GM19372 (cell line): Measurements from ENCODE around the gene CLEC4A.
"Not testable (repeated sequence)": the region's sequence is repeated elsewhere in the genome, so short reads cannot be mapped to it uniquely, and the experiment has no call there.

Experiments used
- ATAC-seq: cut with Tn5 transposase; IDR thresholded peaks from one replicate; pipeline ENCODE4 v1.9.1; 2021; ENCODE audit warnings: mild to moderate bottlenecking, low read depth, moderate library complexity; ENCODE audit not compliant: unreplicated experiment

The CLEC4A gene

DNA sequence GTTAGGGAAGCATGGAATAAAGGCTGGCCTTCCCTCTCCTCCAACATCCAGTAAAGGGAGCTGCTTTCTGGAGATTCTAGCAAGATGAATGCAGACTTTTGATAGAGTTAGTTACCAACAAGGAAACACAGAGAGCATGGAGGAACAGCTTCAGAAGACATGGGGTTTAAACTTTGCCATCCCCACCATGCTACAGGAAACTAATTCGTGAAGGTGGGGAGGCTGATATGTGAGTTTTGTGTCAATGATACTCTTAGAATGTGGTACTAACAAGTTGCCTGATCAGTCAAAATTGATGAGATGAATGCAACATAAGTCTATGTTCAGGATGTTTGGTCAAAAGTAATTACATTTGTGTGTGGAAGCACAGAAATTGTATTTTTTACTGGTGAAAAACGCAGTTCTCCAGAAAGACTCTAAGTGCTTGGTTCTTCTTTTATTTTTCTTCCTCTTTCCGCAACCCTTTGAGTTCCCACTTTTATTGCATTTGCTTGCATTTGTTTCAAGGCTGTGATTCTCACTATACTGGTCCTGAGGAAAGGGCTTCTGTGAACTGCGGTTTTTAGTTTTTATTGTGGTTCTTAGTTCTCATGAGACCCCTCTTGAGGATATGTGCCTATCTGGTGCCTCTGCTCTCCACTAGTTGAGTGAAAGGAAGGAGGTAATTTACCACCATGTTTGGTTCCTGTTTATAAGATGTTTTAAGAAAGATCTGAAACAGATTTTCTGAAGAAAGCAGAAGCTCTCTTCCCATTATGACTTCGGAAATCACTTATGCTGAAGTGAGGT is at the start of gene CLEC4A:
Gene CLEC4A (plus strand): TSS at position 494 of the 789 bp plus-strand sequence. CDS start 262 bp downstream, at position 756.
- ATAC-seq: no peak

DNA sequence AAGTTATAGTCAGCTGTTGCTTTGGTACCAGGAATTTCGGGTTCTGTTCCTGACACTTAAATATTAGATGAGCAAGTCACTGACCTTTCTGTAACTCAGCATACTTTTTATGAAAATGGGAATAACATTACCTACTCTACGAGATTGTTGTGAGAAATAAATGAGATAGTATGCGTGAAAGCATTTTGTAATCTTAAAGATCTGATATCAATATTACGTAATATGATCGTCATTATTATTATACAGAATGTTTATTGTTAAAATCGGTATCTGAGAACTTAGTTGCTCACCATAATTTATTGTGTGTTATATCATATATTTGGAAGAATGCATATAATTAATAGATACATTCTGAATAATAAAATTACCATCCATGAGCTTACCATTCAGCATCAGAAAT is 47.5 kb upstream of the CLEC4A start:
- ATAC-seq: no peak

DNA sequence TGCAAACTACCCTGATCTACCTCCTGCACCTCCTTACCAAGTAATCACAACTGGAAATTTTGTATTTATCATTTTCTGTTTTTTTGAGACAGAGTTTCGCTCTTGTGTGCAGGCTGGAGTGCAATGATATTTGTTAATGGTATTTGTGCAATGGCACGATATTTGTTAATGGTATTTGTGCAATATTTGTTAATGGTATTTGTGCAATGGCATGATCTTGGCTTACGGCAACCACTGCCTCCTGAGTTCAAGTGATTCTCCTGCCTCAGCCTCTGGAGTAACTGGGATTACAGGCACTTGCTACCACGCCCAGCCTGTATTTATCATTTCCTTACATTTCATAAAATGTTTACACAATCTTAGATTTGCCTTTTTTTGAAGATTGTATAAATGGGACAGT is 47.1 kb upstream of the CLEC4A start:
- ATAC-seq: no peak

DNA sequence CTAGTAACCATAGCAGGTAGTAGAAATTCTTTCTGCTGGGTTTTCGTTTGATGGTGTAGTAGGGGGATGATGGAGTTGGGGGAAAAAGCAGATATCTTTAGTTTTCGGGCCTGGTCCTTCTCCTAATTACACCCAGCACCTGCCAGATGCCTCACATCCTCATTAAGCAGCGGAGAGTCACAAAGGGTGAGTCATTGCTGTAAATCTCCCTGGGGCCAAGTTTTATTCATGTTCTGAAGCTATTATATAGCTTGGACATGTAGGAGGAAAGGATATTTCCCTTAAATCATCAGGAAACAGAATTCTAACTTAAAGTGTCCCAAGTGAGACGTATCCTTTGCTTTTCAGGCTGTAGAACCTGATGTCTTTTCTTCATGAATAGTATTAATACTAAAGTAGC is 46.2 kb upstream of the CLEC4A start:
- no peak for ATAC-seq

DNA sequence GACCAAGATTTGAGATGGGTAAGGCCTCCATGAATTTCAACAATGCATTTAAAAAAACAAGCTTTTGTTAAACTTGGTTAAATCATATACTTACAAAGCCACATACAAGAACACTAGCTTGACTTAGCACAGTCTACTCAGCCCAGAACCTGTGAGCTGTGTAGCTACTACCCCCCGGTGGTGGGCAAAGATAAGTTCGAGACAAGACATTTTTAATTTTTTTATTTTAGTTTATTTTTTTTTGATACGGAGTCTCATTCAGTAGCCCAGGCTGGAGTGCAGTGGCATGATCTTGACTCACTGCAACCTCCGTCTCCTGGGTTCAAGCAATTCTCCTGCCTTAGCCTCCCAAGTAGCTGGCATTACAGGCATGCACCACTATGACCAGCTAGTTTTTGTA is 45.0 kb upstream of the CLEC4A start:
- no peak for ATAC-seq

DNA sequence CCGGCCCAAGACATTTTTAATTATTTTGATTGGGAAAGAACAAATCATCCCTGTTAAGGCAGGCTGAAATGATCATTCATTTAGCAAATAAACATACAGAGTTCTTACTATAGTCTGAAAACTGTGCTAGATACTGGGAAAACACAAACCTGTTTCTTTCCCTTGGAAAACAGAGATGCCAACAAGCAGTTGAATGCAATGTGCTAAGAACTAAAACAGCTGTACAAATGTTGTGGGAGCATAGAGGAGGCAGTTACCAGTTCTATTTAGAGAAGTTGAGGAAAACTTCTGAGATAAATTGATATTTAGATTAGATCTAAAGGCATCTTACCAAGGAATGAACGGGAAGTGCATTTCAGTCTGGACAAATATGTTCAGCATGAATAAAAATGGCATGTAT is 44.5 kb upstream of the CLEC4A start:
- ATAC-seq: no peak

DNA sequence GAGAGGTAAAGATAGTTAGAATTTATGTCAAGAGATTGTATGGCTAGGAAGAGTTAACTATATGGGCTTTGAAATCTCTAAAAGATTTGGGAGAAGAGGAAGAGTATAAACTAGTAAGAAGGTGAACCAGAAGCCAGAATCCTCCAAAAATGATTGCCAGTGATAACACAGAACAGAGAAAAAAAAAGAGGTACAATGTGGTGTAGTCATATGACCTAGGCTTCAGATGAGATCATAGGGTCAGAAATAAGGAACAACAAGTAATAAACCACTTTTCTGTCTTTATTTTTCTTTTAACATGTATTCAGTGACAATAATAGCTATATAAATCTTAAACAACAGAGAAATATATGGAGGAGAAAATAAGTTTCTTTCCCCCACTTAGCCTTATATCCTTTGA is 43.3 kb upstream of the CLEC4A start:
- ATAC-seq: no peak

DNA sequence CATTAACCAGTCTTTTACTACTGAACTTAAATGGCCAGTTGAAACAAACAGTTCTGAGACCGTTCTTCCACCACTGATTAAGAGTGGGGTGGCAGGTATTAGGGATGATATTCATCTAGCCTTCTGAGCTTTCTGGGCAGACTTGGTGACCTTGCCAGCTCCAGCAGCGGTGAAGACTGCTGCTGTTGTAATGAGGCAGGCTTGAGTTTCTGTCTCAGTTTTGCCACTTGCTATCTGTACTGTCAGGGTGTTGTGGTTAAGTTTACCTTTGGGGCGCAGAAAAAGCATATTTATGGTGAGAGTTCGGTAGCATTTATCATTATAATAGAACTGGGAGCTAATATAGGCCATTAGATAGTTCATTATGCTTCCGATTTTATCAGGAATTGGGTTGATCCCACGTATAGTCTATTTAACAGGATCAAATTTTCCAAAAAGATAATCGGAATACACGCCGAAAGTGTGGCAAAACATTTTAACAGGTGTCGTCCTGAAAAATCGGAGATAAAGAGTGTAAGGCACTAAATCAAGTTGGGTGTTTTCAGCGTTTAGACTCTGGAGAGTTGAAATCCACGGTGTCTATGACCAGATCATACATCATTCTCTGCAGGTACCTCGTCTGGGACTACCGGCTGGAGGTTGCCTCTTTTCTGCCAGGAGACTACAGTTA is 42.0 kb upstream of the CLEC4A start:
- peak; percentile 35 for ATAC-seq

DNA sequence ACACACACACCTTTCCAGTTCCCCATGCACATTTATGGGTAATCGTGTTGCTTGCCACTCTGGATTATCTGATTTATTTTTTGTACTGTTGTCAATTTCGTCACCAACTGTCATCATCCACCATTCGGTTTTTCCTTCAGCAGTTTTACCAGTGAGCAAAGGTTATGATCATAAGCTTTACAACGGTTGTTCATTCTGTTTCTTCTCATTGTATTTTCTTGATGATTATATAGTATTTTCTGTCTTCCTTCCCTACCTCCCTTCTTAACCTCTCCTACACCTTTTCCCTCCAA is 40.7 kb upstream of the CLEC4A start:
- no peak for ATAC-seq

DNA sequence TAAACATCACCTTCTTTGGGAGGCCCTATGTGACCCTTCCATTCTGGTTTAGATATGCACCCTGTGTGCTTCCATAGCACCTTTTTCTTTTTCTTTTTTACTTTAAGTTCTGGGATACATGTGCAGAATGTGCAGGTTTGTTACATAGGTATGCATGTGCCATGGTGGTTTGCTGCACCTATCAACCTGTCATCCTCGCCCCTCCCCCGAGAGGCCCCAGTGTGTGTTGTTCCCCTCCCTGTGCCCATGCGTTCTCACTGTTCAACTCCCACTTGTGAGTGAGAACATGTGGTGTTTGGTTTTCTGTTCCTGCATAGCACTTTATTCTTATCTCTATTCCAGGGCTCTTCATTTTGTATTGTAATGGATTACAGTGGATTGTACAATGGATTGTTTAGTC is 39.1 kb upstream of the CLEC4A start:
- ATAC-seq: not testable (repeated sequence)

DNA sequence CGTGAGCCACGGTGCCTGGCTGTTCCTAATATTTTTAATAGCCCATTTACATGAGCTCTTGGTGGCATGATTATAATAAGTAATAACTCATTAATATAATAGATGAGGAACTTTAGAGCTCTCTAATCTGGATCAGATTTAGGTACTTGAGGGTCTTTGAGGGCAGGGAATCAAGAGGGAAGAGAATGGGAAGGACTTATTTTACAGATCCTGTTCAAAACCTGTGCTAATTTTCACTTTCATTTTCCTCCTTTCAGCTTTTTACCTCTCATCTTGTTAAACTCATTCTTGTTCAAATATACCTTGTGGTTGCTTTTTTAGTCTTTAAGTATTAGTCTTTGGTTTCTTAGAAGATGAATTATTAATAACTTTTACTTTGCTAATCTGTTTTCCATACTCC is 35.8 kb upstream of the CLEC4A start:
- ATAC-seq: no peak

DNA sequence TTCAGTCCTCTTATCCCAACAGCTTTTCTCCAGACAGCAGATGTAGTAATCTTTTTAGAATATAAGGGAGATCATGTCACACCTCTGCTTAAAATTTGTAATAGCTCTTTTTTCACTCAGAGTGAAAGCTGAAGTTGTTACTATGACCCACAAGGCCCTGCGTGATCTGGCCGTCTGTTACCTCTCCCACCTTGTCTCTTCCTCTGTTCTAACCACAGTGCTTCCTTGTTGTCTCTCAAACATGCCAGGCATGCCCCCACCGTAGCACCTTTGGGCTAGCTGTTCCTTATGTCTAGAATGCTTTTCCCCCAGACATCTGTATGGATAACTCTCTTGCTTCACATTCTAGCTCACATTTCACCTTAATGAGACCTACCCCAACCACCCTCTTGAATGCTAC is 34.8 kb upstream of the CLEC4A start:
- no peak for ATAC-seq

DNA sequence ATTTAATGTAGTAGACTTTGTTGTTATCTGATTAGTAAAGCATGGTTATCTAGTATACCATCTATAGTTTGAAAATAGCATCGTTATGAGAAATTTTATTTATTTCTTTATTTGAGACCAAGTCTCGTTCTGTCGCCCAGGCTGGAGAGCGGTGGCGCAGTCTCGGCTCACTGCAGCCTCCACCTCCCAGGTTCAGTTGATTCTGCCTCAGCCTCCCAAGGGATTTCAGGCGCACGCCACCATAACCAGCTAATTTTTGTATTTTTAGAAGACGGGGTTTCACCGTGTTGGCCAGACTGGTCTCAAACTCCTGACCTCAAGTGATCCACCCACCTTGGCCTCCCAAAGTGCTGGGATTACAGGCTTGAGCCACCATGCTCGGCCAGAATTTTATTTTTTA is 34.1 kb upstream of the CLEC4A start:
- ATAC-seq: not testable (repeated sequence)

DNA sequence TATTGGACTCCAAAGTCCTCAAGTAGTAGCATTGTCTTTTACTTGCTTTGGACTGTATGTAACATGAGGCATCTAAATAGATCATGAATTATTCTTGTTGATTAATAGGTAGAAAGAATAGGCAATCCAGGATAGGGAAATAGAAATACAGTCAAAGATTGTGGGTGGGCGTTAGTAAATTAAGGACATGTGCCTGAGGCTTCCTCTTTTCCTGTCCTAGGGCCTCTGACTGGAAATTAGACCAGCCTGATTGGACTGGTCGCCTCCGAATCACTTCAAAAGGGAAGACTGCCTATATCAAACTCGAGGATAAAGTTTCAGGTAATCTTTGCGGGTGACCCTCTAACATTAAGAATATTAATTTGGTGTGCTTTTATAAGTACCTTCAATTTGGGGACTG is 33.7 kb upstream of the CLEC4A start:
- ATAC-seq: no peak

DNA sequence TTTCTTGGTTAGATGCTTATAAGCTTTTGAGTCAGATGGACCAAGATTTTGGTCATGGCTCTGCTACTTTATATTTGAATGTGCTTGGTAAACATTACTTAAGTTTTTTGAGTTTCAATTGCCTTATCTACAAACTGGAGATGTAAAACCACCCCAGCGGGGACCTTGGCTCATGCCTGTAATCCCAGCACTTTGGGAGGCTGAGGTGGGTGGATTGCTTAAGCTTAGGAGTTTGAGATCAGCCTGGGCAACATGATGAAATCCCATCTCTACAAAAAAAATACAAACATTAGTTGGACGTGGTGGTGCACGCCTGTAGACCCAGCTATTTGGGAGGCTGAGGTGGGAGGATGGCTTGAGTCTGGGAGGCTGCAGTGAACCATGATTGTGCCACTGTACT is 30.1 kb upstream of the CLEC4A start:
- ATAC-seq: no peak

DNA sequence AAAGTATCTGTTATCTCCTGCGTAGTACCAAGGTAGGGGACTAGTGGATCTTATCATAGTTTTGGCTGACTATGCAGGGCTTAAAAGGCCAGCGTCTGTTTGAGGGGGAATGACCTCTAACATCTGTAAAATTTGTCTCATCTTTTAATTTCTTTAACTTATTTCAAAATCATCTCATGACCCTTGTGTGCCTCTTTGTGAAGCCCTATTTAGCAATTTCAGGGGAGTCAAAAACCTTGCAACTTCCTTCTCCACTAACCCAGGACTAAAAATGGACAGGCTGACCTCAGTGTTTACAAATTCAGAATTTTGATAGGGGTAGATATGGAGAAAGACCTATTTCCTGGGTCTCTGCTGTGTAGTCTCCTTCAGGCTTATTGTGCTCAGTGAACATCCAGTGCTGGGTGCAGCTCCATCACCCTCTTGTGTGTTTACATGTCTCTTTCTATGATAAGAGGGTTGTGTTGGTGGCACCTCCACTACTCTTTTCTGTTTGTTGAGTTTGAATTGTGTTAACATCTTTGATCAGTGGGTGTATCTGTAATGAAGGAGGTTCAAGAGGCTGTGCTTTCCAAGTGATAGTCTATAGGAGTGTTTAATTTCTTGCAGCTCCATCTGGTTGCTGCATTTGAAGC is 27.0 kb upstream of the CLEC4A start:
- ATAC-seq: no peak

DNA sequence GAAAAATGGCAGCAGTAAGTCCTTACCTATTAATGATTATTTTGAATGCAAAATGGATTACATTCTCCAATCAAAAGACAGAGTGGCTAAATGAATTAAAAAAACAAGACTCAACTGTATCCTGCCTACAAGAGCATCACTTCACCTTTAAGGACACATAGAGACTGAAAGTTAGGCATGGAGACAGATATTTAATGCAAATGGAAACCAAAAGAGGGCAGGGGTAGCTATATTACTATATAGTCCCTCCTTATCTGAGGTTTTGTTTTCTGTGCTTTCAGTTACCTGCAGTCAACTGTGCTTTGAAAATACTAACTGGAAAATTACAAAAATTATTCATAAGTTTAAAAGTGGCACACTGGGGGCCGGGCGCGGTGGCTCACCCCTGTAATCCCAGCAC is 24.2 kb upstream of the CLEC4A start:
- ATAC-seq: no peak

DNA sequence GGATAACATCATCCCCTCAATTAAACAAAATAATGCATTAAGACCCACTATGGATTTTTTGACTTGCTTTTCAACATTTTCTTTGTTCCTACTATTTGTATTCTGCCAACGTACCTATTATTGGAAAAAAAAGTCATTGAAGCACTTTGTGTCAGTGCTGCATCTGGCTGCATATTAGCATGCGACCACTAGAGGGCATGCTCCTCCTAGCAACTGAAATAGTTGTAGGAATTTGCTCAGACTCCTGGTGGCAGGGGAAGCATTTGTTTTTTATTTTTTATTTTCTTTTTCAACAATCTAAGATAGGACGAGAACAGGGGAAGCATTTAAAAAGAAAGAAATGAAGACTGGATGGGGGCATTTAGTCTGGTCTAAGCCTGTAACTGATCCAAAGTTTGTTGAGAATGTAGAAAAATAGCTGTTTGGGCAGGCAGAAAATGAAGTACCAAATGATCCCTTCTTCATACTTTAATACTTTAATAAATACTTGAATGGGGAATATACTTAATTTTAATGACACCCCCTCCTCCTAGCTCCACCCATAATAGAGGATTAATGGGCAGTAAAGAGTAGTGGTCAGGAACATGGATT is 14.5 kb upstream of the CLEC4A start:
- ATAC-seq: no peak

DNA sequence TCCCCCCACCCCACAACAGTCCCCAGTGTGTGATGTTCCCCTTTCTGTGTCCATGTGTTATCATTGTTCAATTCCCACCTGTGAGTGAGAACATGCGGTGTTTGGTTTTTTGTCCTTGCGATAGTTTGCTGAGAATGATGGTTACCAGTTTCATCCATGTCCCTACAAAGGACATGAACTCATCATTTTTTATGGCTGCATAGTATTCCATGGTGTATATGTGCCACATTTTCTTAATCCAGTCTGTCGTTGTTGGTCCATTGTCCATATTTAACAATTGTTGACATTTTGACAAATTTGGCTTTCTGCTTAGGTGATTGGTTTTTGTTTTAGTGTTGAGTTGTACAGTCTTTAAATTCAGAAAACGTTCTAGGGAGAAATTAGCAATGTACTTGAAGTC is 10.3 kb upstream of the CLEC4A start:
- ATAC-seq: not testable (repeated sequence)

DNA sequence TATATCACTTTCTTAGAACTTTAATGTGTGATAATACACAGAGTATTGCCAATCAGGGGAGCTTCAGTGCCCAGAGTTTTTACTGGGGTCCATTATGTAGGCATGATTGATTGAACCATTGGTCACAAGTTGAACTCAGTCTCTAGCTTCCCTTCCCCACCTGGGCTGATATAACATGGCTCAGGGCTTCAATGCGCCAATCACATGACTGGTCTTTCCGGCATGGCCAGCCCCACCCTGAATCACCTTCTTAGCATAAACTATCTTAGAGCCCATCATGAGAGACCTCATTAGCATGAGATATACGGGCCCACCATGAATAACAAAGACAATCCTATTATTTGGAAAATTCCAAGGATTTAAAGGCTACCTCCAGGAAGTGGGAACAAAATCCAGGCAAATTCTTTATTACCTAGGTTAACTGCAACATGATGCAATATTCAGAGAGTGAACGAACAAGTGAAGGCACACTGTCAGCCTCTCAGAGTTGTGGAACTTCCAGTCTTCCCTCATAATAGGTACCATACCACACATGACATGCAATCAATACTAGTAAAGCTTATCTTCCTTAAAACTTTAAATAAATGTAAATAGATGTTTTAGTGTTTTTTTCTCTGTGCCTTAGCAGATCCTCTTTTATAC is 3.2 kb upstream of the CLEC4A start:
- ATAC-seq: no peak

DNA sequence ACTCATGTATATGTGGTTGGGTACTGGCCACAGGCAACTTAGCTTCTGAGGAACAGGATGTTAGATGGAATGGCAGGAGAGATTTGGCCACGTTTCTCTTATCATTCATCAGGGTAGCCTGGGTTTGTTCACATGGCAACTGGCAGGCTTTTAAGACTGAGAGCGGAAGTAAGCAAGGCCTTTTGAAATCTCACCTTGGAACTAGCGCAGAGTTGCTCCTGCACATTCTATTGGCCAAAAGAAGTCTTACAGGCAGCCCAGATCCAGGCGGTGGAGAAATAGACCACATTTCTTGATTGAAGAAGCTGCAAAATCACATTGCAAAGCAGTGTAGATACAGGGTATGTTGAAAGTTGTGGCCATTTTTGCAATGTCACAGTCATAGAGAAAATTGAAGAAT is 3.7 kb downstream of the CLEC4A start:
- ATAC-seq: no peak
